GM18499 (cell line): Measurements from ENCODE around the gene MLN.

Experiments used
- ATAC-seq: cut with Tn5 transposase; IDR thresholded peaks from one replicate; pipeline ENCODE4 v1.9.1; 2021; ENCODE audit warnings: moderate number of reproducible peaks; ENCODE audit not compliant: insufficient read depth, unreplicated experiment

Gene MLN, protein sequence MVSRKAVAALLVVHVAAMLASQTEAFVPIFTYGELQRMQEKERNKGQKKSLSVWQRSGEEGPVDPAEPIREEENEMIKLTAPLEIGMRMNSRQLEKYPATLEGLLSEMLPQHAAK

GRCh38 chr6:33803571-33804053 is at the start of gene MLN:
Gene MLN (minus strand): TSS chr6:33804003. CDS start chr6:33801163, 2,840 bp downstream.
- no peak for ATAC-seq

GRCh38 chr6:33853026-33853425 is 49.2 kb upstream of the MLN start:
- no peak for ATAC-seq

- ATAC-seq: no peak
Observed at GRCh38 chr6:33851959-33852358, 48.2 kb upstream of the MLN start.

- ATAC-seq: no peak
Observed at GRCh38 chr6:33850869-33851541, 47.2 kb upstream of the MLN start.

GRCh38 chr6:33850296-33850695 is 46.5 kb upstream of the MLN start:
- no peak for ATAC-seq

- ATAC-seq: no peak
Observed at GRCh38 chr6:33849500-33850075, 45.8 kb upstream of the MLN start.

DNA sequence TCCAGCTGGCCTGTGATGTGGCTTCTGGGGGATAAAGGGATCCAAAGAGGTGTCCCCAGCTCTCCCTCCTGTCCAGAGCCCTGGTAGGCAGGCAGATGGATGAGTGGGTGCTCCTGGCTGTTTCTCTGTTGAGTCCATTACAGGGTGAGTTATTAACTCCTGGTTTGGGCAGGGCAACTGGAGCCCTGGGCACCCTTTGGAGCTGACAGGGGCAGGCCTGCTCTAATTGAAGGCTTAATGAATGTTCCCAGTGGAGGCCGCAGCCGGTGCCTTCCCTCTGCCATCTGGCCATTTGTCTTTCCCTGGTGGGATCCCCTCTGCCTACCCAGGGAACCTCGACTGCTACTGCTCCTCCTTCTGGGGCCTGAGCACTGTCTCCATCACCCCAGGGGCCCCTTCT is 44.7 kb upstream of the MLN start:
- ATAC-seq: no peak

GRCh38 chr6:33847867-33848266 is 44.1 kb upstream of the MLN start:
- no peak for ATAC-seq

- ATAC-seq: no peak
Observed at GRCh38 chr6:33847078-33847477, 43.3 kb upstream of the MLN start.

DNA sequence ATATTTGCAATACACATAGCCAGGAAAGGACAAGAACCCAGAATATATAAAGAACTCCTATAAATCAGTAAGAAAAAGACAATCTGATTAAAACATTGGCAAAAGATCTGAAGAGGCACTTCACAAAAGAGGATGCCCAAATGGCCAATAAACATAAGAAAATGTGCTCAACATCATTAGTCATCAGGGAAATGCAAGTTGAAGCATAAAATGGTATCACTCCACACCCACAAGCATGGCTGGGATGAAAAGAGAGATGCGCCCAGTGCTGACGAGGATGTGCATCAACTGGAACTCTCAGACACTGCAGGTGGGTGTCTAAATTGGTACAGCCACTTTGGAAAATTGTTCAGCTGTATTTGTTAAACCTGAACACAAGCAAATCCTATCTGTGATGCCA is 42.4 kb upstream of the MLN start:
- ATAC-seq: no peak

DNA sequence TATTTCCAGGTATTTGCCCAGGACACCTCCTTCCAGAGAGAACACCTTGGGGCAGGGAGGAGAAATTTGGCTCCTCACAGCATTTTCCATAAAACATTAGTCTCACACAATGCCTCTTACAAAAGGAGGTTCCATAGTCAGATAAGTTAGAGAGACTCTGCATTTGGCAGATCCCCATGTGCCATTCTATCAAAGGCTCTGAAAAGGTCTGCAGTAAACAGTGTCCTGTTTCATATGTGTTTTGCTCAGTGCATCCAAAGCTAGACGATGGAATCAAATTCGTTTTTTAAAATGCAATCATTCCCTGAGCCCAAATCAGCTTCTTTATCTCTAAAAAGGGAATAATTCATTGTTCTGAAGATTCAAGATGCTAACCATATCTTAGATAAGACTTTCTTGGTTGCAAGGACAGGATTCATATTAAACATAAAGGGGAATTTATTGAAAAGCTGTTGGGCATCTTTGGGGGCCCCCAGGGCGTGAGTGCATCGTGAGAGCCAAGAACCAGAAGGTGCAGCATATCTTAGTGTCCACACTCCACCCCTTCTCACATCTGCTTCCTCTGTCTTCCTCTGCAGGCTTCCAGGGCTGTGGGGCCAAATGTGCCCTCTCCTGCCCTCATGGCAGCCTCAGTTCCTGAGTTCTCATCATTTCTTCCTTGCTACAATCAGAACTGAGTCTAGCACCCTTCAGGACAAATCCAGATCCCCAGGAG is 41.4 kb upstream of the MLN start:
- ATAC-seq: no peak

GRCh38 chr6:33843131-33844121 is 39.6 kb upstream of the MLN start:
- ATAC-seq: no peak

- ATAC-seq: no peak
Observed at GRCh38 chr6:33841868-33842267, 38.1 kb upstream of the MLN start.

DNA sequence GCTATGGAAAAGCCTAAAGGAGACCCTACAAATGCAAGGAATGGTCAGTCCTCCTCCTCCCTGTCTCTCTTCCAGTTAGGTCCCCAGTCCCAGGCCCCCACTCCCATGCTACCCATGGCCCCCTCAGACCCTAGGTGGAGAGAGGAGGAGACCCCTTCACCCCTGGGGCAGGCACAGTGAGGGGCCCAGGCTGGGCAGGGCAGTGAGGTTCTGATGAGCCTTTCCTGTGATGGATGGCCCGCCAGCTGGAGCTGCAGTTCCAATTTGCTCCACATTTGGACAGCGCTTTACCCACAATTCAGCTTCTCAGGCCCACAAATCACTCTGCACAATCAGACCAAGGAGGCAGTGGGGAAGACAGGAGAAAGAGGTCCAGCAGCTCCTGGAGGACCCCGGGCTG is 37.3 kb upstream of the MLN start:
- ATAC-seq: no peak

DNA sequence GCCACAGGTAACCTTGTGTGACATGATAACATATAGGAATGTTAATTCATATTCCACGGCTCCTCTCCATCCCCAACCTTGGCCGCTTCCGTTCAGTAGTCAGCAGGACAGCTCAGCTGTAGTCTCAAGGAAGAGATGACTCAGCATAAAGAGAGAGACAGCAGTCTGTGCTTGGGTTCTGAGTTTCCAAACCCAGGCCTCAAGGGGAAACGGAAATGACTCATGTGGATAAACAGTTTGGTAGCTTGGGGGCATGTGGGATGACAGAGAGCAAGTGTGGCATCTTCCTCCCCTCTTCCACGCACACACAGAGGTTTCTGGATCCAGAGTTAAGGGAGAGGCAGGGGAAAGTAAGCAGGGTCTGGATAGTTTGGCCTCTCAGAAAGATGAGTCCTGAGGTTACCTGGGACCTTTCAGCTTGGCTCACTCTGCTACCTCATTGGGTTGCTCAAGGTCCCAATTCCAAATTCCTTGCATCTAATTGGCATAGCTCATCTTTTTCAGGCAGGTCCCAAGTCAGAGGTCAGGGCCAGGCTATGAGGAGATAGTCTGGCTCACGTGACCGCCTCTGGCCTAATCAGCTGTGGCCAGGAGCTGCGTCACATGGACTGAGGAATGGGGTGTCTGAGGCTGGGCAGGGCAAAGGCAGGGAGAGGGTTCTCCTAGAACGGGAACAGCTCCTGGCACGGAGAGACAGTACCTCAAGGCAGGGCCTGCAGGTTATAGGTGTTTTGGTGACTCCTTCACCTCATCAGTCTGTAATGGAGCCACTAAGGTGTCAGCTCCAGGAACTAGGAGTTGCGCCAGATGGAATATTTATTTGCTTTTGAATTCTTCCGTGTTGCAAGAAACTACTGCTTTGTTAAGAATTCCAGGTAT is 36.5 kb upstream of the MLN start:
- no peak for ATAC-seq

GRCh38 chr6:33839399-33840047 is 35.7 kb upstream of the MLN start:
- ATAC-seq: no peak

DNA sequence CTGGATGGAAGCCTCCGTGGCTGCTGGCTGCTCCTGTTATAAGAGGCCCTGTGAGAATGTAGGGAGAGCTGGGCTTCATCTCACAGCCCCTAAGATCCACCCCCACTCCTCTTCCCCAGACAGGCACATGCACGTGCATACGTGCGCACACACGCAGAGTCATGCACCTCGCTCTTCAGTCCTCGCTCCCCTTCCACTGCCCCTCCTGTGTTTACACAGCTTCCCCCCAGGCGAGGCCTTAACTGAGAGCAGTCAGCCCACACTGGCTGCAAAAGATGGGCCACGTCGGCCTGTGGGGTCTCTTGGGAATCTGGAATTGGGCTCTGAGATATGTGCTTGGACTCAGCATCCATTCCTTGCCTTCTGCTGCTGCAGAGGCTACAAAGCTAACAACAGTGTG is 35.2 kb upstream of the MLN start:
- ATAC-seq: no peak

DNA sequence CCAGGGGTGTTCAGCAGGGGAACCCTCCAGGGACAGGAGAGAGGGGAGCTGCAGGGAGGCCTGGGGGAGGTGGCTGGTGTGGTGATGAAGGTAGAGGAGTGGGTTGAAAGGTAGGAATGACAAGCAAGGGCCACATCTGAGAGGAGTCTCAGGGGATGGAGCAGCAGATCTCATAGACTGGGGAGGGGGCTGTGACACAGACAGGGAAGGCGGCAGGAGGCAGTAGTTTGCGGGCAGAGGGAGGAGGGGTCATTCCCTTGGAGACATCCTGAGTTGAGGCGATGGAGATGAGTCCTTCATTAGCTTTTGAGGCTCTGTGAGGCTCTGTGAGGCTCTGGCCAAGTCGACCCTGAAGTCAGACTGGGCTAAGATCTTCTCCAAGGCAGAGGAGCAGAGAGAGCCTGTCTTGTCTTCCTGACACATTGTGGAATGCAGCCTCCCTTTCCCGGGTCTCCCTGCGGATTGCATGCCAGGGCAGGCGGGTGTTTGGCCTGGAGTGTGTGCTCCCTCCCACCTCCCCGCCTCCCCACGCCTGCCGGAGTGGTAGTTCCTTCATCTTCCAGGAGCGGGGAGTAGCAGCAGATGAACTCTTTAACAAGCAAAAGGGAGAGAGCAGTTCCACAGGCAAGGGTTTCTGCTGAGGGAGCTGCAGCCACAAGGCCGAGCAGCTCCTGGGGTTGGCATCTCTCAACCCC is 34.3 kb upstream of the MLN start:
- no peak for ATAC-seq
